K562 (cell line): ENCODE data around the gene GLUL. TPM values are rescaled to one million over a fixed set of nuclear protein-coding genes. Genes with fewer than 3 reads are reported as not detected.

Experiments
- AFF1 ChIP-seq, 2 experiments: fragments of 450-650 bp; IDR thresholded peaks; 2 replicates each; pipeline ENCODE4 v1.6.1; 2018; ENCODE audit warnings: mild to moderate bottlenecking in 2 of 2, low read depth in 1 of 2; ENCODE audit not compliant: partially characterized antibody in 2 of 2
- ATF1 ChIP-seq, 2 experiments: fragments of 450-650 bp in 1 of 2; IDR thresholded peaks; 2 replicates each; pipeline ENCODE4 v1.6.1; 2016; ENCODE audit warnings: missing compliant biosample characterization in 1 of 2, missing genetic modification characterization in 1 of 2
- BHLHE40 ChIP-seq: IDR thresholded peaks from 2 replicates; pipeline ENCODE4 v1.6.1; 2011; ENCODE audit warnings: low read length, improper control_type of control experiment
- BRCA1 ChIP-seq, 2 experiments: fragments of 450-650 bp in 1 of 2; sonication (generic) in 1 of 2; formaldehyde crosslinking in 1 of 2; IDR thresholded peaks; 2 replicates each; pipeline versions ENCODE4 v1.5.0 to v1.6.1; 2017 to 2020; ENCODE audit warnings: mild to moderate bottlenecking in 1 of 2, missing genetic modification reagents in 1 of 2
- CREM ChIP-seq: IDR thresholded peaks from 2 replicates; pipeline ENCODE4 v1.6.1; 2014; ENCODE audit warnings: antibody characterized with exemption, low read depth
- CXXC5 ChIP-seq: fragments of 250-450 bp; sonication (Bioruptor Pico); IDR thresholded peaks from 2 replicates; pipeline ENCODE4 v1.8.0; 2022; ENCODE audit warnings: inconsistent platforms, mild to moderate bottlenecking, moderate library complexity
- EP400 ChIP-seq: fragments of 450-650 bp; IDR thresholded peaks from 2 replicates; pipeline ENCODE4 v1.6.1; 2017; ENCODE audit warnings: antibody characterized with exemption, mild to moderate bottlenecking, moderate library complexity
- ESRRA ChIP-seq: fragments of 450-650 bp; IDR thresholded peaks from 2 replicates; pipeline ENCODE4 v1.6.1; 2014; ENCODE audit warnings: low read depth, mild to moderate bottlenecking, moderate library complexity, borderline replicate concordance
- GABPB1 ChIP-seq: sonication (generic); formaldehyde crosslinking; IDR thresholded peaks from 2 replicates; pipeline ENCODE4 v1.8.0; 2022; ENCODE audit warnings: mild to moderate bottlenecking, missing genetic modification reagents
- MTA2 ChIP-seq: fragments of 450-650 bp; IDR thresholded peaks from 2 replicates; pipeline ENCODE4 v1.6.1; 2016; ENCODE audit warnings: low read depth
- PML ChIP-seq: IDR thresholded peaks from 2 replicates; pipeline ENCODE4 v1.6.1; 2012; ENCODE audit warnings: low read length, inconsistent platforms
- POLR2AphosphoS5 ChIP-seq: IDR thresholded peaks from 2 replicates; pipeline ENCODE4 v1.6.1; 2011; ENCODE audit warnings: mild to moderate bottlenecking, low read depth, low read length, moderate library complexity; ENCODE audit not compliant: control insufficient read depth, insufficient read depth
- PYGO2 ChIP-seq: fragments of 450-650 bp; IDR thresholded peaks from 2 replicates; pipeline ENCODE4 v1.6.1; 2016; ENCODE audit warnings: mild to moderate bottlenecking, missing genetic modification characterization, moderate library complexity, missing compliant biosample characterization
- RCOR1 ChIP-seq, 2 experiments: IDR thresholded peaks; 2 replicates each; pipeline ENCODE4 v1.6.1; 2012; ENCODE audit warnings: low read depth in 2 of 2, low read length in 2 of 2, borderline replicate concordance in 1 of 2, improper control_type of control experiment in 1 of 2
- SMARCA4 ChIP-seq: fragments of 450-650 bp; IDR thresholded peaks from 2 replicates; pipeline ENCODE4 v1.6.1; 2016
- SPI1 ChIP-seq: IDR thresholded peaks from 2 replicates; pipeline ENCODE4 v1.6.1; 2011; ENCODE audit warnings: low read depth, low read length, control low read depth, borderline replicate concordance
- ZBTB33 ChIP-seq: sonication (generic); formaldehyde crosslinking; IDR thresholded peaks from 2 replicates; pipeline ENCODE4 v1.8.1; 2023; ENCODE audit warnings: mild to moderate bottlenecking, missing genetic modification reagents
- ZNF384 ChIP-seq: IDR thresholded peaks from 2 replicates; pipeline ENCODE4 v1.6.1; 2012; ENCODE audit warnings: low read depth, low read length, improper control_type of control experiment
- ZNF696 ChIP-seq: fragments of 250-450 bp; sonication (Bioruptor Pico); conservative IDR thresholded peaks from 2 replicates; pipeline ENCODE4 v1.4.0; 2020; ENCODE audit warnings: mild to moderate bottlenecking, moderate library complexity
- polyA plus RNA-seq, 8 experiments: library from polyadenylated mRNA; depleted of rRNA in 4 of 8; stranded (reverse) in 5 of 8; unstranded in 3 of 8; fragments of >200 nt; fragmentation: Nextera tagmentation in 2 of 8; fragmentation: Illumina TruSeq in 1 of 8; extraction: Ambion mirVana in 2 of 8; extraction: Trizol in 1 of 8; gene quantifications; 2 replicates each; pipeline versions ENCODE4 v1.2.1 to v1.2.3, GENCODE V29; 2011 to 2014; ENCODE audit warnings: inconsistent platforms in 1 of 8, missing spikeins in 1 of 8
- total RNA-seq, 7 experiments: library from RNA; depleted of rRNA in 6 of 7; stranded (reverse); fragments of >200 nt in 6 of 7; fragmentation: Illumina TruSeq in 2 of 7; extraction: Trizol in 2 of 7; gene quantifications; 2 replicates each; pipeline versions ENCODE4 v1.2.1 to v1.2.3, GENCODE V29; 2011 to 2021; ENCODE audit warnings: low replicate concordance in 1 of 7

Gene GLUL
- total and polyA plus RNA-seq, 9 of the 15 experiments (the other 6 are each of a cell fraction or from before 2014, with no cell fraction given), result 1,088 to 4,222 (median 1,338) TPM

GRCh38 chr1:182359645-182360044, 31.9 kb downstream of the GLUL start (continued):
- TF ChIP-seq SMARCA4, result peak; percentile 37; the same call in 1 of the 2 replicates
- TF ChIP-seq RCOR1 (IDR thresholded peaks at IDR 0.05; ENCODE audit: borderline replicate concordance in 1 of 2, low read depth in 2 of 2, low read length in 2 of 2), result peak in 1 of 2 experiments; percentile 66; a peak in 1 of 4 replicates
- TF ChIP-seq ZBTB33 (CRISPR knock-in tag), result no peak
- TF ChIP-seq POLR2AphosphoS5, result 0 out of 2 replicates have a peak, but pooled peaks have one; percentile 15
- TF ChIP-seq AFF1 (IDR thresholded peaks at IDR 0.05; ENCODE audit: low read depth in 1 of 2, partially characterized antibody in 2 of 2), result no peak
- TF ChIP-seq MTA2, result no peak
- 0 out of 2 replicates have a peak, but pooled peaks have one; percentile 6 for TF ChIP-seq ZNF384
- TF ChIP-seq BRCA1 (IDR thresholded peaks at IDR 0.05), result no peak
- no peak for TF ChIP-seq BRCA1 (CRISPR knock-in tag; IDR thresholded peaks at IDR 0.05)
- peak; percentile 68; the same call in 1 of the 2 replicates for TF ChIP-seq SPI1
- TF ChIP-seq PML, result no peak
- TF ChIP-seq ZNF696 (CRISPR knock-in tag), result no peak
- peak; percentile 60; the same call in 1 of the 2 replicates for TF ChIP-seq ESRRA
- TF ChIP-seq PYGO2 (tag), result no peak
- no peak for TF ChIP-seq EP400
- 0 out of 2 replicates have a peak, but pooled peaks have one; percentile 20 for TF ChIP-seq BHLHE40
- 0 out of 2 replicates have a peak, but pooled peaks have one; percentile 29 for TF ChIP-seq GABPB1
- TF ChIP-seq CXXC5 (CRISPR knock-in tag), result peak; percentile 18
- no peak for TF ChIP-seq ATF1 (CRISPR knock-in tag; IDR thresholded peaks at IDR 0.05)
- peak; percentile 24; the same call in 1 of the 2 replicates for TF ChIP-seq ATF1 (tag; IDR thresholded peaks at IDR 0.05)
- peak; percentile 14; the same call in 1 of the 2 replicates for TF ChIP-seq CREM
